Stimulated activated CD8-positive, alpha-beta memory T cell treated with anti-CD3 and anti-CD28 coated beads, Interleukin-2, amount 100 ng/mL, for 1 hour (primary cell): Measurements from ENCODE around the gene GREB1L.
"Not testable (repeated sequence)": the region's sequence is repeated elsewhere in the genome, so short reads cannot be mapped to it uniquely, and the experiment has no call there.

ENCODE experiments used
- DNase-seq, 2 donors: peaks; one replicate each; pipeline ENCODE4 v3.0.0-alpha.2; 2020; ENCODE audit warnings: low read depth in 2 of 2

GREB1L gene

DNA sequence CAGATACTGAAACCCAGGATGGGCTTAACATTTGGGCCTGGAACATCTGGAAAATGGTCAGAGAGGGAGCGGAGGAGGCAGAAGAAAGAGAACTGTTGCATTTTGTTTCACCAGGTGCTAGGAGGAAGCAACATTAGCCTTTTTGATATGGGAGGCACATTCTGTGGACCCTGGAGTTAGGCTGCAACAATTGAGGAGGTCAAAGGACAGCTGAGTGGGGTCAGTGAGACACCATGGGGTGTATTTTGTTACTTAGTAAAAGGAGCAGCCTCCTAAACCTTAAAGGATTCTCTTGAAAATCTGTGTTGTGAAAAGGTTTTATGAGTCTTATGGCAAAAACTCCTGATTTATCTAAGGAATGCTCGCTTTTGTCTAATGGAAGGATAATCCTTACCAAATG lies 124.9 kb downstream of the GREB1L start:
- DNase-seq = no peak

DNA sequence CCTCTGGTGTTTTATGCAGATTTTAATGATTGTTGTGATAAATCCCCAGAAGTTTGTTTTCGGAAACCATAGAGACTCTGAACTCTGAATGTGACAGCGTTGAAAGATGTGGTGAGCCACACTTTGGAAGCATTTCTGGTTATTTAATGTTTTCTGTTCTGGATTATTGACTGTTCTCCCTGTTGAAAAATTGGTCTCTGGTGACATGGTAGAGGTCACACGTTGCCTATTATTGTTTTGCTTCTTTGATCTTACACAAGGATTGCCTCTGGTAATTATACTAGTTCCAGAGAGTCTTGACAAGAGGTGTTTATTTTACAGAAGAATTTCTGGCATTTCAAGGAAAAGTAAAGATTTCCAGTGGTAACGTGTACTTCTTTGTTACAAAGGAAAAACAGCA lies 127.1 kb downstream of the GREB1L start:
- DNase-seq = no peak

DNA sequence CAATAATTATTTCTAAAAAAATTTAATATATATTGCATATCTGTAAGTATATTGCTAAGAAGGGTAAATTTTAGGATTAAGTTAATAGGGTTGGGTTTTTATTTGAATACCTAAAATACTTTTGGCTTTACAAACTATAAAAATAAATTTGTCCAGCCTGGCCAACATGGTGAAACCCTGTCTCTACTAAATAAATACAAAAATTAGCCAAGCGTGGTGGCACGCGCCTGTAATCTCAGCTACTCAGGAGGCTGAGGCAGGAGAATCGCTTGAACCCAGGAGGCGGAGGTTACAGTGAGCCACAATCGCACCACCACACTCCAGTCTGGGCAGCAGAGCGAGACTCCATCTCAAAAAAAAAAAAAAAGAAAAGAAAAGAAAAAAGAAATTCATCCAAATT lies 127.6 kb downstream of the GREB1L start:
- DNase-seq = not testable (repeated sequence)

DNA sequence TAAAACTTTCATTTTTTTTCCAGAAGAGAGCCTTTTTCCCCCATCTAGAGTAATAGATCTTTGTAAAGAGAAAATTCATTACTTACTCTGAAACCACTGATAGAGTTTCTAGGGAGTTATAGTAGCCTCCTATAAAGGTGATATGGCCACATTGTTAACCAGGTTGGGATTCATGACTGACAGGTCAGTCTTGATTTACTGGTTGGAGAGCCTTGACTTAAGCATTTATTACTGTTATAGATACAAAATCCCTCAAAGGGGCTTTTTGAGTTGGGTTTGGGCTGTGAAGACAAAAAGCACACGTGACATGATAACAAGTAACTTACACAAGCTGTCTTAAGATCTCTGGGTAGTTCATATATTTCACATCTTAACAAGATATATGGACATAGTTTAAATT lies 141.0 kb downstream of the GREB1L start:
- no peak for DNase-seq

DNA sequence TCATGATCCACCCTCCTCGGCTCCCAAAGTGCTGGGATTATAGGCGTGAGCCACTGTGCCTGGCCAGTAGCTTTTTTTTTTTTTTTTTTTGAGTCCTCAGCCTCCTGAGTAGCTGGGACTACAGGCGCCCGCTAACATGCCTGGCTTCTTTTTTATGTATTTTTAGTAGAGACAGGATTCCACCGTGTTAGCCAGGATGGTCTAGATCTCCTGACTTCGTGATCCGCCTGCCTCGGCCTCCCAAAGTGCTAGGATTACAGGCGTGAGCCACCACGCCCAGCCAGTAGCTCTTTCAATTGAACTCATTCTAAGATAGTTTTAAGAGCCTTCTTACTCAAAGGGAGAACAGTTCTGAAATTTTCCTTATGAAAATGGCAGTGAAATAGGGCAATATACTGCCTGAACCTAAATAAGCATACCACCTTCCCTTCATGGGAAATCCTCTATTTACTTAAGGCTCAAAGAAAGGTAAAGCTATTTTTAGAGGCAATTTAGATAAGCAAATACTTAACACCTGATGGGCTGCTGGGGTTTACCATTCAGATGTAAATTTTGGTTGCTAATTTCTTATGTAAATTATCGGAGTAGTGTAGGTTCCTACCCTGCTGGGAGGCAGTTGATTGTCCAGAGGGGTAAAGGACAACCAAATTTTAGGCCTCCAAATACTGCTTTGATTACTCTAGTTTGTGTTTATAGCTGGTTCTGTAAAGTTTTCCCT lies 144.7 kb downstream of the GREB1L start:
- DNase-seq = no peak

DNA sequence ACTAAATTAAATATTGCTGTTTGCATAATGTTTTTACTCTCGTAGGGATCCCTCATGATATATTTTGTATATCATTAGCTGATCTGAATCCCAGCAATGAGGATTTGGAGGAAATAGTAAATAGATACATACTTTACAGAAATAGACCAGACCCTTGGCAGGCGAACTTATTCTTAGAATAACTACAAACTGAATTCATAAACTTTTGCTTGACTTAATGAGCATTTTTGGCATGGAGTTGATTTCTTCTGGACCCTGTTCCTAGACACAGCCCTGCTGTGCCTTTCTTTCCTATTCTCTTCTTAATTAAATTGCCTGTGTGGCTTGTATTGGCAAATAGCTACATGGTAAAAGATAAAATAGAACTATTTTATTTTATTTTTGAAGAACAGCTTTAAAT lies 145.9 kb downstream of the GREB1L start:
- no peak for DNase-seq

DNA sequence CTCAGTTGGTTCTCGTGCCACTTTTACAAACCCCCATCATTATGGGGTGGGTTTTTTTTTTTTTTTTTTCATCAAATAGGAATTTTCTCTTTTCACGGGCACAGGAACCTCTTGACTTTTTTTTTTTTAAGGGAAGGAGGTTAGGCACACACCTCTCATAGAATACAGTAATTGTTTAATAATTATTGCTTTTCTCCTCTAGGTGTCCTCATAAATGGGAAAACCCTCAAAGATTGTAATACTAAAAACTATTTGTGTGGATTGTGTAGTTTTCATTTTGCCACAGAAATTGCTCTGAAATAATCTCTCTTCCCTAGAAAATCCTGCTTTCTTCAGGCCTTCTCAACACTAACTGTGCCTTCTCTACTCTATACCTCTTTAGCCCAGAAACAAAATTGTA lies 147.3 kb downstream of the GREB1L start:
- no peak for DNase-seq

DNA sequence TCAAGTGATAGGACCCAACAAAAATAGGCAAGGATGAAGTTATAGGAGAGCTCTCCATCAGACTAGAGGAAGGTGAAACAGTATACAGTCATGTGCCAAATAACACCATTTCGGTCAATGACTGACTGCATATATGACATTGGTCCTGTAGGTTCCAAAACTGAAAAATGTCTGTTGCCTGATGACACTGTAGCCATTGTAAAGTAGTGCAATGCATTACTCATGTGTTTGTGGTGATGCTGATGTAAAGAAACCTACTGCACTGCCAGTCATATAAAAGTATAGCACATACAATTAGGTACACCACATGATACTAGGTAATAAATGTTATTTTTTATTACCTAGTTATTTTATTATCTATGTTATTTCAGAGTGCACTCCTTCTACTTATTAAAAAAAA lies 147.9 kb downstream of the GREB1L start:
- DNase-seq = no peak

DNA sequence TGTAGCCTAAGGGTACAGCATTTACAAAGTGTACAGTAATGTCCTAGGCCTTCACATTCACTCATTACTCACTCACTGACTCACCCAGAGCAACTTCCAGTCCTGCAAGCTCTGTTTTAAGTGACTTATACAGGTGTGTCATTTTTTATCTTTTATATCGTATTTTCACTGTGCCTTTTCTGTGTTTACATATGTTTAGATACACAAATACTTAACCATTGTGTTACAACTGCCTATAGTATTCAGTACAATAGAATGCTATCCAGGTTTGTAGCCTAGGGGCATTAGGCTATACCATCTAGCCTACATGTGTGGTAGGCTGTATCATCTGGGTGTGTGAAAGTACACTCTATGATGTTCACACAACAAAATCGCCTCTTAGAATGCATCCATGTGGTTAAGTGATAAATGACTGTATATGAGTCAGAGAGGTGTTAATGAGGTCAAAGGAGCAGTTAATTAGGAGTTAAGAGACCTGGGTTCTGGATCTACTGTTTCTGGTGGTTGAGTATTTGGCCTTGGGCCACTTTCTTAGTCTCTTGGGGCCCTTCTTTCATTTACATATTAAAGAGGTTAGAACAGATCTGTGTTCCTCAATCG lies 149.1 kb downstream of the GREB1L start:
- no peak for DNase-seq

DNA sequence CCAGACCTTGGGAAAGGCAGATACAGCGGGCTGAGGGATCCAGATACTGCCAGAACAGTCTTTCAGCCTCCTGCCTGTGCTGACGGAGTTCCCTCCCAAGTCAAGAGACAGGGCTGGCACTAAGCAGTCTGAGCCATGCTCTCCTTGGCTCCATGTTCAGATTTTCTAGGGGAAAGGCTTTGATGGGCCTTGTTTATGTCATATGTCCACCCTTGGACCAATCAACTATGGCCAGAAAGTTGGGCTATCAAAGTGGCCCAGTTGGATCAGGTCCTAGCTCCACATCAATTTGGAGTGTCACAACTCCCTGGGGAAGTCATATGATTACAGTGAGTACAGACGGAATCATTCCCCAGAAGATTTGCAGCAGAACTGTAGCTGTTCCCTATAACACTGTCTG lies 152.0 kb downstream of the GREB1L start:
- no peak for DNase-seq

DNA sequence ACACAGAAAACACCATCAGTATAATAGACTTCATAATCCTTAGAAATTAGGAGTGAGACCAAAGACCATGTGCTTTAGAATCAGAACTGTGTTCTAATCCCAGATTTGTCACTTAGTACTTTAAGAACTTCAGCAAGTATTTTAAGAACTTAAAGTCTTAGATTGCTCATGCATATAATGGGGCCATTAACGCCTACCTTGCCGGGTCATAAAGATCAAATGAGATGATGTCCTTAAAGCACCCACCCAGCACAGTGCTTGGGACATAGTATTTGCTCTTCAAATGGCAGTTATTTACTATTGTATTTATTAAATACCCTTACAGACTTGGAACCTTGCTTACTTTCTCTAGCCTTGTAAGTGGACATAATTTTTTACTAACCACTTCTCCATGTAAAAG lies 156.1 kb downstream of the GREB1L start:
- no peak for DNase-seq

DNA sequence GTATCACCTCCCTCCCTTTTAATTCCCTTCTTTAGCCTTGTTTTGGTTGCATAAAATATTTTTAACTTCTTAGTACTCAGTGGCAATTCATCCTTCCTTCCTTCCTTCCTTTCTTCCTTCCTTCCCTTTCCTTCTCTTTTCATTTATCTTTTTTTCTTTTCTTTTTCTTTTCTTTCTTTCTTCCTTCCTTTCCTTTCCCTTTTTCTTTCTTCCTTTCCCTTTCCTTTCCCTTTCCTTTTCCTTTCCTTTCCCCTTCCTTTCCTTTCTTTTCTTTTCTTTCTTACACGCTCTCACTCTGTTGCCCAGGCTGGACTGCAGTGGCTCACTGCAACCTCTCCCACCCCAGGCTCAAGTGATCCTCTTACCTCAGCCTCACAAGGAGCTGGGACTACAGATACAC lies 160.2 kb downstream of the GREB1L start:
- DNase-seq = no peak

DNA sequence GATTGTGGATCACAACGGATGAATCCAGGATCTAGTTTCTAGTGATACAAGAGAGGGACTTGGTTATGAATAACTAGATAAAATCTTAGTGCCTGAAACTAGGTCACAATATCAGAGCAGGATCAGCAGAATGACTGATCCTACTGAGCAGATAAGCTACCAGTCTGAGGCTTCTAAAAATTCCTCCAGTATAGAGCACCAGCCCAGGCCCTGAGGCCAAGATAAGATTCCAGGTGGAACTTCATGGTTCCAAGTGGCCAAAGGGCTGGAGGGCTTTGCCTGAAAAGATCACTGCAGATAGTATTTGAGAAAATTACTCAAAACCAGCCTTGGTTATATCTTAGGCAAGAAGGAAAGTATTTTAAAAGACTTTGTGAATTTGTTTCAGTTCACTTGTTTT lies 162.4 kb downstream of the GREB1L start:
- DNase-seq = no peak

DNA sequence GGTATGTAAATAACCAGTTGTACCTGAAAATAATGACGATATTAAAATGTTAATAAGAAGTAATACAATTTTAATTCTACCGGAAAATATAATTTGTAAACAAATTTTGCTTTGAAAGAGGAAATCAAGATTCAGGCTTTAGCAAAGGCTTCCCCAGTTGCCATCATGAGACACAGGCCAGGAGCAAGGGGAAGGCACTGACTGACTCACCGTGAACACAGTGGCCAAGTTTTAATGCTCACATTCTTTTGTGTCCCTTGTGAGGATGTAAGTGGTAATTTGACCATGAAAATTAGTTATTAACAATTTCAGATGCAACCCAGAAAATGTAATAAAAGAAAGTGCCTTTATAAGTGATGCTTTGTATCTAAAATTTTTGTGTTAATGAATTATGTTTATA lies 164.1 kb downstream of the GREB1L start:
- DNase-seq = no peak

DNA sequence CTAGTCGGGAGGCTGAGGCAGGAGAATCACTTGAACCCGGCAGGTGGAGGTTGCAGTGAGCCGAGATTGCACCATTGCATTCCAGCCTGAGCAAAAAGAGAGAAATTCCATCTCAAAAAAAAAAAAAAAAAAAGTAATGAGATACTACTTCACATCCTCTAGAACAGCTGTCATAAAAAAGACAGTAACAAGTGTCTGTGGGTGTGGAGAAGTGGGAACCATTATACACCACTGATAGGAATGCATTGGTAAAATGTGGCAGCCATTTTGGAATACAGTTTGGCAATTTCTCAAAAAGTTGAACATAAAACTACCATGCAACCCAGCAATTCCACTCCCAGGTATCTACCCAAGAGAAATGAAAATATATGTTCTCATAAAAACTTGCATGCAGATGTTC lies 166.6 kb downstream of the GREB1L start:
- DNase-seq = no peak

DNA sequence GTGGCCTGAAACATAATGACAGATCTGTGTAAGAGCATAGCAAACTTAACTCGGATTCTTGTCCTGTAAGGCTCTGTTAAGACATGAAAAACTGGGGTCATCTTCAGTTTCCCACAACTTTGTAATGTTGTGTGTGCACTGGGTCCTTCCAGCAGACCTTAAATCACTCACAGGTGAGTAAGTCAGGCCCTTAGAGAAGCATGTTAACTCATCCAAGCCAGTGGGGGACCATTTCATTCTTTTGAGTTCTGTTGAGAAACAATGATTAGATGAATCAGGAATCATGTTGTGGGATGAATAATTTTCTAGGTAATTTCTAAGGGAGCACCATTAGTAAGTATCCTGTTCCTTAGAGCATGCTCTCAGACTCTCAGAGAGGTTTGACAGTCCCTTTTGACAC lies 191.4 kb downstream of the GREB1L start:
- DNase-seq = no peak

DNA sequence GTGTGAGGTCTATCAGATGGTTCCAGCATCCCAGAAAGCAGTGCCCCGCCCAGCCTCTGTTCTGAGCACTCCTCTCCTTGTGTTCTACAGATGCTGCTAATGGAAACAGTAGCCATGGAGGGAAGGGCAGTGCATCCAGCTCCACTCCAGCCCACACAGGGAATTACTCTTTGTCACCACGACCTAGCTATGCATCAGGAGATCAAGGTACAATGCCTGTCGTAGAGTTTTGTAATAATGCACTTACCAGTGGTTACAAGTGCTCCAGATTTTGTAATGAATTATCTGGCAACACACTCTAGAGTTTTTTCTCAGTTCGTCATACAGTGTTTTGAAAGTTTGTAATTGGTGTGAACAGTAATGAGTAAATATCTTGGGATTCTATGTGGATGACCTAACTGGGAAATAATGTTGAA lies 197.4 kb downstream of the GREB1L start:
- no peak for DNase-seq

DNA sequence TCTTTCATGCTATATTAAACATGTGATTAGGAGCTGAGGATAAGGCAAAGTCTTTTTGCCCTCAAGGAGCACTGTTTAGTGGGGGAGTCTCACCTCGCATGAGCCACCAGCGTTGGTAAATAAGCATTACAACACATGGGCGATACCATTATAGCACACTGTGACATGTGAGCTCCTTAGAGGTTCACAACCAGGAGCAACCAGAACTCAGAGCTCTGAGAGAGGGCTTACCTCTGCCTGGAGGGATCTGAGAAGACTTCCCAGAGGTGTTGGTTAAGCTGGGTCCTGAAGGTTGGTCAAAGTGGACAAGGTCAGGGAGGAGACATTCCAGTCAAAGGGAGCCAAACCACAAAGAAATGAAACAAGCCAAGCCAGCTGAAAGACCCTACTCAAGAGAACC lies 199.6 kb downstream of the GREB1L start:
- no peak for DNase-seq

DNA sequence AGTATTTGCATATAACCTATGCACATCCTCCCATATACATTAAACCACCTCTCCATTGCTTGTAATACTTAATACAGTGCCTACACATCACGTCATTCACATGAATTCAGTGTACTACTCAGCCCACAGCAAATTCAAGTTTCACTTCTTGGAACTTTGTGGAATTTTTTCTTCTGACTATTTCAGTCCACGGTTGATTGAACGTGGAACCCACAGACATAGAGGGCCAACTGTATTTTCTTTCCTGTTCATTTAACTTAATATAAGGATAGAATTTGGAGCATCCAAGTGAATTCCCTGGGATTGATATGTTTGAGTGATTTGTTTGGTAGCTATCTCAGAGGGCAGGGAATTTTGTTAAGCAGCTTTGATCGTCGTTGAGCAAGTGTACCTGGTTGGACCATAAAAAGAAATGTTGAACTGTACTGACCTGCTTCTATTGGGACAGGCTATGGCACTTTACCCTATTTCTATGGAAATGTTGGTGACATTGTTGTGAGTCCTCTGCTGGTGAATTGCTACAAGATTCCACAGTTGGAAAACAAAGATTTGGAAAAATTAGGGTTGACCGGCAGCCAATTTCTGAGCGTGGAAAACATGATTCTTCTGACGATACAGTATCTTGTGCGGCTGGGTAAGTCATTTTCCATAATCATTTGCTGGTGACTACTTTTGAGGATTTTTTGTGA lies 201.9 kb downstream of the GREB1L start:
- no peak for DNase-seq

DNA sequence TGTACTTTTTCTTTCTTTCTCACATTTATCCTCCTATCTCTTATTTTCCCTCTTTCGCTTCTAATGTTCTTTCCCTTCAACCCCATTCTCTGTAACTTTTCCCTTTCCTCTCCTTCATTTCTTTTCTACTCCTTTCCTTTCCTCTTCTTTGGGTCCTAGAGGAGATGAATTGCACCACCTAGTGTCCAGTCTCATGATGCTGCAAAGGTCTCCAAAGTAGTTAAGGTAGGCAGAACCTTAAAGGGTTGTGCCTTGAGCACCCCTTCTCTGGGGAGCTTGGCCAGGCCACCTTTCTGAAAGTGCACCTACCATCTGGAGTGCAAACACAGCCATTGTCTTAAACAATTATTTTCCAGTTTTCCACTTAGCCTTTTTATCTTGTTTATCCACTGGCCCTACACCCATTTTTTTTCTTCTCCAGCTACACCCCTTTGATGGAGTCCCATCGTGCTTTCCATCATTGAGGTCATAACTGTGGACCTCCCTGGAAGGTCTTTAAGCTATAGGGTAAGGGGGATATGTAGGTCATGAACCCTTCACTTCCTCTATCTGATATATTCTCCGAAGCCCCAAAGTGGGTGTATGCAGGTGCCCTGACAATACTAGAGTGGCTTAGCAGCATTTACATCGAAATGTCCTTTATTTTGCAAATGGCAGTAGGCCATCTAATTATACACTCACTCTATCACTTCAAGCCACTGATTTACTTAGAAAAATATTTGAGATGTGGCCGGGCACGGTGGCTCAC lies 202.6 kb downstream of the GREB1L start:
- no peak for DNase-seq

DNA sequence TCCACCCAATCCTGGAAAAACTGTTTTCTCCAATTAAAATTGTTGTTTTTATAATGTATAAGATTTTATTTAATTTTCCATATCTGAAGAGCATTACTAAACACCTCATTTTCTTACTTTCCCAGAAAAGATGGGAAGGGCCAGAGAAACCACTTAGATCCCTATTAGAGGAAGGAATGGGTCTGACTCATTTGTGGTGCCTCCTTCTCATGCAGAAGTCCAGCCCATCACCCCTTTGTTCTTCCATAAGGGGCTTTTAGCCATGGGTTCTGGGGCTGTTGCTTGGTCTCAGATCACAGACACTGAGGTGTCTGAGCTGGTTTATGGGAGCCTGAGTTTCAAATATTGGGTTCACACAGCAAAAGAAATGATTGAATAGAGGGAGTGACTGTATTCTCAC lies 206.3 kb downstream of the GREB1L start:
- no peak for DNase-seq
